HG03432 (cell line): Measurements from ENCODE around the gene MOB1B.

Experiments used
- ATAC-seq: cut with Tn5 transposase; IDR thresholded peaks from one replicate; pipeline ENCODE4 v1.9.1; 2021; ENCODE audit warnings: mild to moderate bottlenecking, moderate library complexity; ENCODE audit not compliant: unreplicated experiment

MOB1B gene

GRCh38 chr4:70914000-70914399 is 11.8 kb downstream of the MOB1B start:
- ATAC-seq, result no peak

GRCh38 chr4:70914631-70915030 is 12.5 kb downstream of the MOB1B start:
- ATAC-seq, result no peak

DNA sequence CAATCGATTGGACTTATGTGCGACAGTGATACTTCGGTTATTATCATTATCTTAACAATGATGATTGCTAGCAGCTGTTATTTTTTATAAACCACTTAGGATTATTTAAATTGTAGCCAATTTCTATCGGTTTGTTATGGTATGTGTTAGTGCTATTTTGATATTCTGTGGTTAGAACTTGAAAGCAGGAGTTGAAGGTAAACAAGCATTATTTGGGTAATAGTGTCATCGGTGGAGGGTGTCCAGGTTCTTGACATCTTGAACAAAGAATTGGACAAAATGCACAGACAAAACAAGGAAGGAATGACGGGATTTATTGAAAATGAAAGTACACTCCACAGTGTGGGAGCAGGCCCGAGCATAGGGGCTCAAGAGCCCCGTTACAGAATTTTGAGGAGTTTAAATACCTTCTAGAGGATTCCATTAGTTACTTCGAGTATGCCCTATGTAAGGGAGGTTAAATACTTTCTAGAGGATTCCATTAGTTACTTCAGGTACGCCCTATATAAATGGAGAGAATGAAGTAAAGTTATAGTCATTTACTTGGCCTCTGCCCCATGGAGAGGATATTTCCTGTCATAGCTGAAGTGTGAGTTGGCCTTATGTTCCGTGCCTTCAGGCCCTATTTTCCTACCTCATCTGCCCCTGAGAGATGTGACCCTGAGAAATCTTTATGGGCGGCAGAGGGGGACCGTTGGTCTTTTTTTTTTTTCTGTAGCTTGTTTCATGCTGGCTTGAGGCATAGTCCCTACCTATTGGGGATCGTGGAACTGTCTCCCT is 13.1 kb downstream of the MOB1B start:
- no peak for ATAC-seq

DNA sequence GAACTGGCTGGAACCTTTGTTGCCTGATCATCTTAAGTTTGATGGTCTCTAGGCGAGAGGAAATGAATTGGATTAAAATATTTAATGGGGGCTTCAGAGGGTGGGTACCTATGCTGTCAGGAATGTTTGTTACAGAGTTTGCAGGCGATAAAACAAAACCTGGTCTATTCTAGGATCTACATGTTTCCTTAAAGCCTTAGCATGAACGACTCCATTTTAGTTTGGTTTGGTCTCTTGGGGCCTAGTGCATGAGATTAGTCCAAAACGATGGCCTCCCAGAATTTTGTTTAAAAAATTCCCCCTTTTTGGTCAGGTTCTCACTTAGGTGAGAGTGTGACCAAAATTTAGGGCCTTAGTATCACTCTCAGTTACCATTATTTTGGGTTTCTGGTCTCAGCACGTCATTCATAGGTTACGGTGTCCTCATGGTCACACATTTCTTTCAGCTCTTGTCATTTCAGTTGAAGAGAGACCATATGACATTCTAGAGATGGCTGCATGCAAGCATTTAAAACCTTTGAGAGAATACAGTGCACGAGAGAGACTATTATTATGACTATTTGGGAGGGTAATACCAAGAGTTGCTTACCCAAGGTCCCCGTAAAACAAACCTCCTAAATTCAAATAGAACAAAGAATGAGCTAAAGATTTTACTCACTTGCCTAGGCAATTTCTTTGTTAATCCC is 13.8 kb downstream of the MOB1B start:
- no peak for ATAC-seq

- no peak for ATAC-seq
Observed at GRCh38 chr4:70920592-70920991, 18.4 kb downstream of the MOB1B start.

DNA sequence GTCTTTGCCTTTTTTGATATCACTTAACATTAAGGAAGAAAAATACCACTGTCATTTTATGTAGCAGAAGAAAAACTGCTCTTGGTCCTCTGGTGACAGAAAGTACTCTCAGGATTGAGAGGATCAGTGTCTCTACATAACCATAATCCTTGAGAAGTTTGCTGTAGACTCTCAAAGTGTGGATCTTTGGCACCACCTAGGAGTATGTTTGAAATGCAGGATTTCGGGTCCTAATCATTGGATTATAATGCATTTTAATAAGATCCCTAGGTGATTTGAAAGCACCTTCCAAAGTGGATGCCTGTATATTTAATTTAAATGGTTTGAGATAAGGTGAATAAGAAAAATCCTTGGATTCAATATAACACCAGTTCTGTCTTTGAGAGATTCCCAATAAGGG is 23.2 kb downstream of the MOB1B start:
- ATAC-seq, result no peak

- ATAC-seq, result peak; percentile 89
Observed at GRCh38 chr4:70925899-70926635, 23.9 kb downstream of the MOB1B start.

- ATAC-seq, result peak; percentile 41
Observed at GRCh38 chr4:70927502-70928137, 25.5 kb downstream of the MOB1B start.

GRCh38 chr4:70930530-70931256 is 28.5 kb downstream of the MOB1B start:
- no peak for ATAC-seq

GRCh38 chr4:70931347-70931746 is 29.2 kb downstream of the MOB1B start:
- no peak for ATAC-seq

GRCh38 chr4:70932984-70933383 is 30.8 kb downstream of the MOB1B start:
- no peak for ATAC-seq

DNA sequence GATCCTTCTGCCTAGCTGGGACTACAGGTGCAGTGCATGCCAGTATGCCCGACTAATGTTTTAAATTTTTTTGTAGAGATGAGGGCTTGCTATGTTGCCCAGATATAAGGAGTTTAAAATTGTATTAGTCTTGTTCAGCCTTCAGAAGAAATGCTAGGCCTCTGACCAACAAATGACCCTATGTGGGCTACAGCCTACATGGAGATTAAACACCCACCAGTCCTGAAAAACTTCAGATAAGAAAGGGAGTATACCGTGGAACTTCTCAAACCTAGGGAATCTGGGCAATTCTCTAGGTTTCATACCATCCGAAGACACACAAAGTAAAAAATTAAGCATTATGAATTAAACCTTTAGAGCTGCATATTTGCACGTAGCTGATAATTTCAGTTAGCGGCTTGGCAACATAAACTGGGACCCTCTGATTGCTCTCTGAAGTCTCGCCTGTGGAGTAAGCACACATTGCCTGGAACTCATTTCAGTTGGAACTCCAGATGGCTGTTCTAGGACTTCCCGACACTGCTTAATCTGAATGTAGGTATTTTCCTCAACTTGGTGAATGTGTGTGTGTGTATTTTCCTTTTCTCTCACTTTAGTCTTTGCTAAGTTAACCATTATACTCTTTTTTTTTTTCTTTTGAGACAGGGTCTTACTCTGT is 33.0 kb downstream of the MOB1B start:
- no peak for ATAC-seq

DNA sequence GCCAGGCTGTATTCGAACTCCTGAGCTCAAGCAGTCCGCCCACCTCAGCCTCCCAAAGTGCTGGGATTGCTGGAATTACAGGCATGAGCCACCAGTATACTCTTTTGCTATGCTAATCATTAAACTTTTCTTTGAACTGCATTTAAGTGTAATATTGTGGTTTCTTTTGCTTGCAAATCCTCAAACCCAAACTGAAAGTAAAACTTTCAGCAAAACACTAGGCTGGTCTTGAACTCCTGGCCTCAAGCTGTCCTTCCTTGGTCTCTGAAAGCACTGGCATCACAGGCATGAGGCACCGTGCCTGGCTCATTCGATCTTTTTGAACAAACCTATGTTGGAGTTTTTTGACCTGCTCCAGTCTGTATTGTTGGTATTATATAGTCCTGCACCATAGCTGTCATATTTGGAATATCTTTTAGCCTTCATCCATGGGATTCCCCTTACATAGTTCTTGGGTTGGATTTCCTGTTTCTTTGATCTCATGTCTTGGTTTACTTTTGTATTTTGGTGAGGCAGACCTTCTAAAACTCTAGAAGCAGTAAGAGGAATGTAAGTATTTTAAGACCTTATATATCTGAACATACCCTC is 34.1 kb downstream of the MOB1B start:
- no peak for ATAC-seq

DNA sequence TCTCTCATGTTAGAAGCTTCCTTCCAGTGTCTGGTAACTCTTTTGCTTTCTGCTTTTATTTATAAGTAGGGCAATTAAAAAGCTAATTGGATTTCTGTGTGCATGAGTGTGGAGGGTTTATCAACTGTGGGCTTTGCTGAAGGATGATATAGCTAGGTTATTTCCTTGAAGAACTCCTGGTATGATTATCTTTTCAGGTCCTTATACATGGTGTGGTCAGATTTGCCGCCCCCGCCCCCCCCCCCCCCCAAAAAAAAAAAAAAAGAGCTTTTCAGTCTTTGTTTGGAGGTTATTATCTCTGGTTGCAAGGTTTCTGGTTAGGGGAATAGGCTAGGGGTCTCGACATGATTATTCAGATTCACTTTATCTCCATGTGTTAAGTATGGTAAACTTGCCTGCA is 35.9 kb downstream of the MOB1B start:
- ATAC-seq, result no peak

DNA sequence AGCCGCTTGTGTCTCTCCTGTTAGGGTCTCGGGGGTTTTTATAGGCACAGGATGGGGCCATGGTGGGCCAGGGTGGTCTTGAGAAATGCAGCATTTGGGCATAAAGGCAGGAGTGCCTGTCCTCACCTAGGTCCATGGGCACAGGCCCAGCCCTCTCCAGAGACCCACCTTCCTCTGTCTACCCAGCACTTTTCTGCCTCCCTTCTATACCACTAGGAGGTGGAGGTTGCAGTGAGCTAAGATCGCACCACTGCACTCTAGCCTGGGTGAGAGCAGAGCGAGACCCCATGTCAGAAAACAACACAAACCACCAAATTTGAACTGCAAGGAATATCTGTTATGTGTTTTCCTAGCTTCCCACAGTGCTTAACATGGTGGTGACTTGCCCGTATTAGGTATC is 38.0 kb downstream of the MOB1B start:
- no peak for ATAC-seq

DNA sequence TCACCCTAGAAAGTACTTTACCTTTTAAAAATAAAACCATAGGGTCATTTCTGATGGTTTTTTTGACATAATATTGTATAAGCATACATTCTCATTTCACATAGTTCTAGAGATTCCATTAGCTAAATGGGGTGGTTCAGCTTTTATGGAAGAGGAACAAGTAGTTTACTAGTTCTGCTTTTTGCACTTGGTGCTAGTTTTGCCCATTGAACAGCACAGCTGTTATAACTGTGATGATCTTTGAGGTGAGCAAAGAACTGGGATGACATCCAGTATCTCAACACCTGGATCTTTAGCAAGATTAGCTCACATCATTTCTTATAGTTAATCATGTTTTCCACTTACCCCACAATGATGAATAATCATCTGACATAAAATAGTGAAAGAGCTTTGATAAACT is 40.9 kb downstream of the MOB1B start:
- peak; percentile 71 for ATAC-seq

DNA sequence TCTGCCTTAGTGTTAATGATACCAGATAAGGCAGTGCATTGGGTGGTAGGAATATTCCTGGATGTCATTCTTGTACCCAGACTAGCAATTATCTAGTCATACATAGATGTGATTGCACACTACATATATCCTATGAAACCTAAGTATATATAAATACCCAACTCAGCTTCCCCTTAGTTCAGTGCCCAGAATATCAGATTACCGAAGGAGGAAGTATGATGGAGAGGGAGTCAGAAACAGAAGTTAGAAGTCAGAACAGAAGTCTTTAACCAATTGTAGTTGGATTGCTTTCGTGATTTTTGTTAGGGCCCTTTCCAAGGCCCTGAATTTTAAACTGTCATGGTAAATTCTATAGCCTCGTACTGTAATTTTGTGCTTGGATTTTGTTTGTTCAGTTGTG is 42.9 kb downstream of the MOB1B start:
- peak; percentile 49 for ATAC-seq

- no peak for ATAC-seq
Observed at GRCh38 chr4:70945452-70946055, 43.4 kb downstream of the MOB1B start.

- ATAC-seq, result no peak
Observed at GRCh38 chr4:70946939-70947338, 44.8 kb downstream of the MOB1B start.
